Natural killer cell (primary cell): ENCODE results near the gene MRPL16. TPM values are rescaled to one million over a fixed set of nuclear protein-coding genes. Genes with fewer than 3 reads are reported as not detected.

Experiments used
- ATAC-seq, 3 donors: fragments of 150-1000 bp in 2 of 3; fragments of 200-7000 bp in 1 of 3; cut with Tn5 transposase; 1 replicate in 1 of 3; 2 replicates in 2 of 3; pipeline ENCODE4 v1.10.0; 2021; ENCODE audit warnings: mild to moderate bottlenecking in 2 of 3, moderate library complexity in 2 of 3
- DNase-seq, 2 donors: peaks; one replicate each; pipeline versions ENCODE4 v3.0.0 to v3.0.0-alpha.2; 2013 to 2021; ENCODE audit warnings: mixed read lengths in 1 of 2
- H3K27ac ChIP-seq: one replicate; pipeline ENCODE4 v1.5.1; 2013; ENCODE audit warnings: mild to moderate bottlenecking, low read length
- H3K27me3 ChIP-seq: one replicate; pipeline ENCODE4 v1.6.1; 2013; ENCODE audit warnings: low read length; ENCODE audit not compliant: control insufficient read depth, insufficient read depth
- H3K36me3 ChIP-seq: one replicate; pipeline ENCODE4 v1.6.1; 2013; ENCODE audit warnings: low read length; ENCODE audit not compliant: control insufficient read depth, insufficient read depth
- H3K4me1 ChIP-seq: one replicate; pipeline ENCODE4 v1.6.1; 2013; ENCODE audit warnings: low read length; ENCODE audit not compliant: control insufficient read depth, insufficient read depth
- H3K4me3 ChIP-seq: one replicate; pipeline ENCODE4 v1.5.1; 2013; ENCODE audit warnings: low read length
- H3K9me3 ChIP-seq: one replicate; pipeline ENCODE4 v1.6.1; 2013; ENCODE audit warnings: low read length; ENCODE audit not compliant: control insufficient read depth, insufficient read depth
- H3K27ac Mint-ChIP-seq, 2 donors: one replicate each; pipeline ENCODE4 v1.8.0; 2022; ENCODE audit warnings: mild to moderate bottlenecking in 2 of 2, mixed read lengths in 2 of 2, moderate library complexity in 1 of 2
- H3K27me3 Mint-ChIP-seq, 2 donors: one replicate each; pipeline ENCODE4 v1.8.0; 2022; ENCODE audit warnings: low read depth in 2 of 2, mixed read lengths in 2 of 2
- H3K36me3 Mint-ChIP-seq: one replicate; pipeline ENCODE4 v1.8.0; 2022; ENCODE audit warnings: mixed read lengths
- H3K4me1 Mint-ChIP-seq, 2 donors: one replicate each; pipeline ENCODE4 v1.8.0; 2022; ENCODE audit warnings: mixed read lengths in 2 of 2
- H3K4me3 Mint-ChIP-seq: one replicate; pipeline ENCODE4 v1.8.0; 2022; ENCODE audit warnings: mild to moderate bottlenecking, moderate library complexity, mixed read lengths
- H3K9me3 Mint-ChIP-seq, 2 donors: one replicate each; pipeline ENCODE4 v1.8.0; 2022; ENCODE audit warnings: mixed read lengths in 2 of 2
- WGBS: methylation state at CpG from one replicate; pipeline ENCODE4 v1.1.7; 2013; ENCODE audit warnings: missing lambda C conversion rate; ENCODE audit not compliant: insufficient coverage; 5-methylcytosine and 5-hydroxymethylcytosine counted together
- intact Hi-C: fragments of 100-400 bp; cut with micrococcal nuclease; formaldehyde crosslinking; loops from one replicate; pipeline ENCODE4 v1.14.2; 2022
- total RNA-seq, 4 donors: library from RNA; stranded (reverse); fragments of 120-200 nt in 1 of 4; gene quantifications; one replicate each; pipeline versions ENCODE4 v1.2.3 to v1.2.4, GENCODE V29; 2013 to 2022
- TF ChIP-seq, protein P1 (sequence below): fragments of 200-600 bp; IDR thresholded peaks from one replicate; pipeline ENCODE4 v1.8.0; 2022; ENCODE audit warnings: antibody characterized with exemption

Gene MRPL16
- total RNA-seq, 3 donors from 2014 or later (not counting 1 experiment from before 2014, with no cell fraction given), result 34.9 to 38.0 (median 37.5) TPM

DNA sequence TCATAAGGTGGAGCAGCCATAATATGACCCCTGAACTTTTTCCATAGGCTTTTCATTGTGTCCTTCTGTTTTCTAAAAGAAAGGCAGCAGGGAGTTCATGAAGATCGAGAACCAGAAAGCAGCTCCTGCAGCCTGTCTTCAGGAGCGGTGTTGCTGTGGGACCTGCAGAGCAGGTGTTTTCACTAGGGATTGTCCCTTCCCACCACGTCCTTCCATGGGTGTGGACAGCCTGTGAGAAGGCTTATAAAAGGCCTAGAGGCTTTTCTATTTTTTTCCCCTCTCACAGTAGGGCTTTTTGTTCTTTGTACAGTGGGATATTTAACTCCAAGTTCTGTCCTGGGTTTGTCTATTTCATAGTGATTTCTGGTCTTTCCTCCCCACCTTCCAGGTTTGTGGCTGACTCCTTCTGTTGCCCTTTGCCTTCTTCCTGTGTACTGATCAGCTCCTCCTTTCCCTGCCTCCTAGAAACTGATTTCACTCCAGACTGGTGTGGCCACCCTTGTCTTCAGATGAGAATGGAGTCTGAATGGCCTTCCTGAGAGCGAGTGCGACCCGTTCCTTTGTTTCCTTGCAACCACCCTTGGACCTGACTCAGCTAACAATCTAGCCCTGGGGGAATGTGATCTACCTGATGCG lies 10.1 kb downstream of the MRPL16 start:
- no peak for DNase-seq
- WGBS, result 97% methylated on average over 6 of the region's 7 CpGs
- Mint-ChIP-seq H3K27me3 (no peaks in the 10 kb centered on the region), H3K36me3 (peaks cover 19% of the 10 kb centered on the region), H3K27ac (no peak overlapping the region), H3K4me3 (no peak overlapping the region), H3K9me3 (no peaks in the 10 kb centered on the region), H3K4me1 (peaks cover 0 to 7% of the 10 kb centered on the region in 2 donors)
- intact Hi-C loops, result loop anchor here (10.0 kb wide), 1 partner anchor 246 kb away; no protein-coding TSS in a partner anchor
- Histone ChIP-seq H3K4me3 (no peak overlapping the region), H3K4me1 (no peaks in the 10 kb centered on the region), H3K27ac (no peak overlapping the region), H3K36me3 (peaks cover 10% of the 10 kb centered on the region), H3K27me3 (no peaks in the 10 kb centered on the region), H3K9me3 (no peaks in the 10 kb centered on the region)
- no peak for ATAC-seq
- TF ChIP-seq, protein P1, sequence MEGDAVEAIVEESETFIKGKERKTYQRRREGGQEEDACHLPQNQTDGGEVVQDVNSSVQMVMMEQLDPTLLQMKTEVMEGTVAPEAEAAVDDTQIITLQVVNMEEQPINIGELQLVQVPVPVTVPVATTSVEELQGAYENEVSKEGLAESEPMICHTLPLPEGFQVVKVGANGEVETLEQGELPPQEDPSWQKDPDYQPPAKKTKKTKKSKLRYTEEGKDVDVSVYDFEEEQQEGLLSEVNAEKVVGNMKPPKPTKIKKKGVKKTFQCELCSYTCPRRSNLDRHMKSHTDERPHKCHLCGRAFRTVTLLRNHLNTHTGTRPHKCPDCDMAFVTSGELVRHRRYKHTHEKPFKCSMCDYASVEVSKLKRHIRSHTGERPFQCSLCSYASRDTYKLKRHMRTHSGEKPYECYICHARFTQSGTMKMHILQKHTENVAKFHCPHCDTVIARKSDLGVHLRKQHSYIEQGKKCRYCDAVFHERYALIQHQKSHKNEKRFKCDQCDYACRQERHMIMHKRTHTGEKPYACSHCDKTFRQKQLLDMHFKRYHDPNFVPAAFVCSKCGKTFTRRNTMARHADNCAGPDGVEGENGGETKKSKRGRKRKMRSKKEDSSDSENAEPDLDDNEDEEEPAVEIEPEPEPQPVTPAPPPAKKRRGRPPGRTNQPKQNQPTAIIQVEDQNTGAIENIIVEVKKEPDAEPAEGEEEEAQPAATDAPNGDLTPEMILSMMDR, result no peak

DNA sequence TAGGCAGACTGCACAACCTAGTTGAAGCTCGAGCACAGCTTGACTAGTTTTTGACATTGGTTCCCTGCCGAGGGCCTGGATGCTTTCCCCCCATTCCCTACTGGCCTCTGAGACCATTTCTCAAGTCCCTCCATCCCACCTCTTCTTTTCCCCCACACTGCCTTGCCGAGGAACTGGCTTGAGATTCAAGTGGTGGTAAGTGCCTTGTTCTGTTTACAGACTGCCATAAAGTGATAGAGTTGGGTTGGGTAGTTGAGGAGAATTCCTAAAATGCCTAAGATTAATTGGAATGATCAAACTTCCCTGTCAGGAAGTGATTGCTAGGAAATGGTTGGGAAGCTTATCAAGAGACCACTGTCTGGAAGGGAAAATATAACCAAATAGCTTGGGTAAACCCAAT lies 16.2 kb downstream of the MRPL16 start:
- H3K4me1 Mint-ChIP-seq, result no peaks in the 10 kb centered on the region
- H3K27me3 ChIP-seq, result no peaks in the 10 kb centered on the region
- no peaks in the 10 kb centered on the region for H3K27me3 Mint-ChIP-seq
- TF ChIP-seq, protein P1, result no peak
- WGBS, result 85% methylated on average over 2 of the region's 3 CpGs
- no peak overlapping the region for H3K4me3 Mint-ChIP-seq
- no peaks in the 10 kb centered on the region for H3K9me3 ChIP-seq
- DNase-seq, result no peak
- H3K36me3 Mint-ChIP-seq, result peaks cover 47% of the 10 kb centered on the region
- H3K4me3 ChIP-seq, result no peak overlapping the region
- intact Hi-C loops, result no loop called here
- H3K27ac ChIP-seq, result no peak overlapping the region
- no peaks in the 10 kb centered on the region for H3K9me3 Mint-ChIP-seq
- no peak overlapping the region for H3K27ac Mint-ChIP-seq
- peaks cover 35% of the 10 kb centered on the region for H3K36me3 ChIP-seq
- no peaks in the 10 kb centered on the region for H3K4me1 ChIP-seq
- no peak for ATAC-seq

DNA sequence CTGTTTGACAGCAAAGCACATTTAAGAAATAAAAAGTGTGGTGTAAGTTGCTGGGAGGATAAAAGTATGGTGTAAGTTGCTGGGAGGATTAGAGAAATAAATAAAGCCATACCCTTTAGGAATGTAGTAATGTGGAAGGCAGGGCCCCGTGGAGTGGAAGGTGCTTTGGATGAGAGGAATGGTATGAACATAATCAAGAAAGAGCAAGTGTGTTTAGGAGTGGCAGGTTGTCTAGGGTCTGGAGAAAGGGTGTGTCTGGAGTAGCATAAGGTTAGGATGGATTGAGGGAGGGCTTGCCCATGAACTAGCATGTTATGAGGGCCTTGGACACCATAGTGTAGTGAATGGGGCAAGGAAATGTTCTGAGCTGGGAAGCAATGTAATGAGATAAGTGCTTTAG lies 18.1 kb downstream of the MRPL16 start:
- DNase-seq, result no peak
- intact Hi-C loops, result no loop called here
- Histone ChIP-seq H3K27ac (no peak overlapping the region), H3K9me3 (no peaks in the 10 kb centered on the region), H3K27me3 (no peaks in the 10 kb centered on the region), H3K36me3 (peaks cover 35% of the 10 kb centered on the region), H3K4me3 (no peak overlapping the region), H3K4me1 (no peaks in the 10 kb centered on the region)
- H3K27me3 Mint-ChIP-seq, result peaks cover 0 to 4% of the 10 kb centered on the region in 2 donors
- H3K36me3 Mint-ChIP-seq, result peaks cover 49% of the 10 kb centered on the region
- peaks cover 0 to 4% of the 10 kb centered on the region in 2 donors for H3K4me1 Mint-ChIP-seq
- no peak overlapping the region for H3K27ac Mint-ChIP-seq
- WGBS, result 91% methylated on average over 1 of the region's 1 CpG
- no peak overlapping the region for H3K4me3 Mint-ChIP-seq
- TF ChIP-seq, protein P1, result no peak
- no peaks in the 10 kb centered on the region for H3K9me3 Mint-ChIP-seq
- no peak for ATAC-seq

DNA sequence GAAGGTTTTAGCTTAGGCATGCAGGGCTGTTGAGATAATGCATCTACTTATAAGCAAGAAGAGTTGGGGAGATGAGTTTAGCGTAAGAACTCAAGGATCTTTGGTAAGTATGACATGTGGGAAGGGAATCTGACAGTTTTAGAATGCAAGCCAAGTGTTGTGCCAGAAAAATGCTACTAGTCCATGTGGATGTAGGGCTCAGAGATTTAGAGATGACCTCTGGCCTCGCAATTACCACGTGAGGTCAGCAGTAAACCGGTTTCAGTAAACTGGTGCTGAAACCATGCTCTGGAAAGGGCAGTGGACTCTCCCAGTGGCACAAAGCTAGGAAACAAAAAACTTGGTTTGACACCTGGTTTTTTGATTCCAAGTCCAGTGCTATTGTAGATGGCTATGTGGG lies 18.9 kb downstream of the MRPL16 start:
- no peak overlapping the region for H3K4me3 Mint-ChIP-seq

More for the DNA sequence above, 18.9 kb downstream of the MRPL16 start:
- peaks cover 2 to 6% of the 10 kb centered on the region in 2 donors for H3K4me1 Mint-ChIP-seq
- H3K9me3 Mint-ChIP-seq, result no peaks in the 10 kb centered on the region
- no peak for DNase-seq
- no peak for ATAC-seq
- no peaks in the 10 kb centered on the region for H3K27me3 ChIP-seq
- peaks cover 0 to 7% of the 10 kb centered on the region in 2 donors for H3K27me3 Mint-ChIP-seq
- no peak overlapping the region for H3K27ac Mint-ChIP-seq
- TF ChIP-seq, protein P1, result no peak
- intact Hi-C loops, result no loop called here
- H3K9me3 ChIP-seq, result no peaks in the 10 kb centered on the region
- H3K4me1 ChIP-seq, result no peaks in the 10 kb centered on the region
- H3K36me3 ChIP-seq, result peaks cover 34% of the 10 kb centered on the region
- WGBS, result 96% methylated on average over 4 of the region's 4 CpGs
- H3K4me3 ChIP-seq, result no peak overlapping the region
- H3K36me3 Mint-ChIP-seq, result peaks cover 43% of the 10 kb centered on the region
- H3K27ac ChIP-seq, result no peak overlapping the region
